ENCODE results near the gene MRPL12.

DNA sequence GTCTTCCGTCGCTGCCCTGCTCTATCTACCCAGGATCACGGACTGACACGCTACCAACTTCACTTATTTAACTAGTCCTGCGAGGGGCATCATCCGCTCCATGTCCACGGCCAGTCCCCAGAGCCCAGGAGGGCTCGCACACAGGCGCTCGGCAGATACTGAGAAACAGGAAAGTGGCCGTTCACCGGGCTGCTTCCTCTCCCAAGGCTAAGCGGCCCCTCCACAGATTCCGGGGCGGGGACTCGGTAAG, 37.1 kb upstream of the MRPL12 start:
- TF ChIP-seq POLR2AphosphoS5 (IDR thresholded peaks at IDR 0.05; ENCODE audit: low read depth, low read length) (no peak), SIN3A (IDR thresholded peaks at IDR 0.05; ENCODE audit: borderline replicate concordance, insufficient read depth, low read length) (no peak)
- TF ChIP-seq, protein P1, sequence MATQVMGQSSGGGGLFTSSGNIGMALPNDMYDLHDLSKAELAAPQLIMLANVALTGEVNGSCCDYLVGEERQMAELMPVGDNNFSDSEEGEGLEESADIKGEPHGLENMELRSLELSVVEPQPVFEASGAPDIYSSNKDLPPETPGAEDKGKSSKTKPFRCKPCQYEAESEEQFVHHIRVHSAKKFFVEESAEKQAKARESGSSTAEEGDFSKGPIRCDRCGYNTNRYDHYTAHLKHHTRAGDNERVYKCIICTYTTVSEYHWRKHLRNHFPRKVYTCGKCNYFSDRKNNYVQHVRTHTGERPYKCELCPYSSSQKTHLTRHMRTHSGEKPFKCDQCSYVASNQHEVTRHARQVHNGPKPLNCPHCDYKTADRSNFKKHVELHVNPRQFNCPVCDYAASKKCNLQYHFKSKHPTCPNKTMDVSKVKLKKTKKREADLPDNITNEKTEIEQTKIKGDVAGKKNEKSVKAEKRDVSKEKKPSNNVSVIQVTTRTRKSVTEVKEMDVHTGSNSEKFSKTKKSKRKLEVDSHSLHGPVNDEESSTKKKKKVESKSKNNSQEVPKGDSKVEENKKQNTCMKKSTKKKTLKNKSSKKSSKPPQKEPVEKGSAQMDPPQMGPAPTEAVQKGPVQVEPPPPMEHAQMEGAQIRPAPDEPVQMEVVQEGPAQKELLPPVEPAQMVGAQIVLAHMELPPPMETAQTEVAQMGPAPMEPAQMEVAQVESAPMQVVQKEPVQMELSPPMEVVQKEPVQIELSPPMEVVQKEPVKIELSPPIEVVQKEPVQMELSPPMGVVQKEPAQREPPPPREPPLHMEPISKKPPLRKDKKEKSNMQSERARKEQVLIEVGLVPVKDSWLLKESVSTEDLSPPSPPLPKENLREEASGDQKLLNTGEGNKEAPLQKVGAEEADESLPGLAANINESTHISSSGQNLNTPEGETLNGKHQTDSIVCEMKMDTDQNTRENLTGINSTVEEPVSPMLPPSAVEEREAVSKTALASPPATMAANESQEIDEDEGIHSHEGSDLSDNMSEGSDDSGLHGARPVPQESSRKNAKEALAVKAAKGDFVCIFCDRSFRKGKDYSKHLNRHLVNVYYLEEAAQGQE (IDR thresholded peaks at IDR 0.05; ENCODE audit: insufficient read depth in 1 of 2, low read depth in 2 of 2, low read length in 2 of 2) = no peak
